ENCODE measurements around the gene ALPL. TPM values are rescaled to one million over a fixed set of nuclear protein-coding genes. Genes with fewer than 3 reads are reported as not detected.

The ALPL gene
- total and polyA plus RNA-seq, 10 of the 15 experiments (the other 5 are each of a cell fraction or from before 2014, with no cell fraction given): 0.07 to 0.59 (median 0.31) TPM; not detected in 2

- no peak for TF ChIP-seq SIX5 (IDR thresholded peaks at IDR 0.05; ENCODE audit: low read depth, low read length, severe bottlenecking)
- no peak for TF ChIP-seq E4F1 (IDR thresholded peaks at IDR 0.05; ENCODE audit: borderline replicate concordance, partially characterized antibody)
- TF ChIP-seq TCF7 (IDR thresholded peaks at IDR 0.05; ENCODE audit: borderline replicate concordance): no peak
- no peak for TF ChIP-seq HDGF (IDR thresholded peaks at IDR 0.05)
- no peak for TF ChIP-seq KLF5 (IDR thresholded peaks at IDR 0.05; ENCODE audit: partially characterized antibody)
- no peak for TF ChIP-seq BCLAF1 (IDR thresholded peaks at IDR 0.05)
- TF ChIP-seq HCFC1 (IDR thresholded peaks at IDR 0.05; ENCODE audit: low read length): no peak
- TF ChIP-seq IKZF1 (conservative IDR thresholded peaks at IDR 0.05): no peak
- TF ChIP-seq EZH2 (IDR thresholded peaks at IDR 0.05; ENCODE audit: borderline replicate concordance, control insufficient read depth, low read depth, low read length): no peak
- TF ChIP-seq ZBTB4 (CRISPR knock-in tag; IDR thresholded peaks at IDR 0.05): no peak
- no peak for TF ChIP-seq BRCA1 (IDR thresholded peaks at IDR 0.05; ENCODE audit: low read depth, low read length)
- no peak for TF ChIP-seq MEF2A (IDR thresholded peaks at IDR 0.05; ENCODE audit: insufficient read depth, low read depth, low read length)
- no peak for TF ChIP-seq ZNF384 (IDR thresholded peaks at IDR 0.05; ENCODE audit: borderline replicate concordance, low read depth, low read length)
- no peak for TF ChIP-seq MTA2 (IDR thresholded peaks at IDR 0.05; ENCODE audit: low read depth)
- no peak for TF ChIP-seq LARP7 (IDR thresholded peaks at IDR 0.05)
- TF ChIP-seq ZSCAN29 (IDR thresholded peaks at IDR 0.05): no peak
- no peak for FAIRE-seq
- DNase-seq (ENCODE audit: low read depth, low spot score): no peak
- Histone ChIP-seq H3K4me3 (no peak overlapping the region), H3K36me3 (ENCODE audit: control insufficient read depth in 2 of 2, insufficient read depth in 2 of 2, low read length in 1 of 2) (no peaks in the 10 kb centered on the region), H3K9me3 (replicated peaks; ENCODE audit: control insufficient read depth, insufficient read depth, low read length) (no peaks in the 10 kb centered on the region), H3K79me2 (ENCODE audit: control insufficient read depth, insufficient read depth, low read length) (no peaks in the 10 kb centered on the region), H4K20me1 (ENCODE audit: control insufficient read depth, insufficient read depth) (no peaks in the 10 kb centered on the region), H3K4me2 (ENCODE audit: control insufficient read depth, insufficient read depth) (no peak overlapping the region), H3K4me1 (ENCODE audit: control insufficient read depth, insufficient read depth, low read length) (no peaks in the 10 kb centered on the region), H3K27me3 (replicated peaks in 1 of 2; ENCODE audit: control insufficient read depth in 2 of 2, insufficient read depth in 2 of 2, low read length in 1 of 2) (no peaks in the 10 kb centered on the region; a peak in 1 of 4 replicates), H2AFZ (ENCODE audit: control insufficient read depth, low read depth, low read length) (no peak overlapping the region), H3K9ac (ENCODE audit: control insufficient read depth, insufficient read depth, low read length) (no peak overlapping the region), H3K27ac (ENCODE audit: control insufficient read depth, insufficient read depth) (no peak overlapping the region)
- no peak for ATAC-seq
- ChIA-PET SMC1A (ENCODE audit: uncharacterized antibody, unreplicated experiment) (no interaction called here), CTCF (interaction anchor here (1.3 kb wide), 1 partner anchor 25 kb away, joined by 3 read pairs; no protein-coding TSS in a partner anchor), POLR2A (no interaction called here), RAD21 (ENCODE audit: unreplicated experiment) (interaction anchor here (0.7 kb wide), 1 partner anchor 11 kb away, joined by 3 read pairs; no protein-coding TSS in a partner anchor)
- in situ Hi-C loops (cut with MboI): no loop called here
- 41% methylated on average over 6 of the region's 6 CpGs for WGBS (ENCODE audit: insufficient coverage, insufficient replicate concordance, low lambda C conversion rate, missing lambda C conversion rate)
- BruUV-seq (replicated peaks): no TSS peak
- intact Hi-C loops (cut with micrococcal nuclease; ENCODE audit: unreplicated experiment): no loop called here
These were observed 32.1 kb downstream of the ALPL start for GRCh38 chr1:21541329-21541728.

Measured in GM12878 (cell line).